HG02885 (cell line): ENCODE measurements around the gene ADARB2.

Source experiments
- ATAC-seq: cut with Tn5 transposase; IDR thresholded peaks from one replicate; pipeline ENCODE4 v1.9.1; 2021; ENCODE audit warnings: mild to moderate bottlenecking; ENCODE audit not compliant: unreplicated experiment, poor library complexity

ADARB2 gene

GRCh38 chr10:1576467-1577372 lies 160.6 kb downstream of the ADARB2 start:
- ATAC-seq, result no peak

GRCh38 chr10:1575481-1576244 lies 161.7 kb downstream of the ADARB2 start:
- no peak for ATAC-seq

GRCh38 chr10:1574719-1575118 lies 162.6 kb downstream of the ADARB2 start:
- ATAC-seq, result no peak

- no peak for ATAC-seq
These were observed 163.3 kb downstream of the ADARB2 start for GRCh38 chr10:1573981-1574380.

GRCh38 chr10:1573334-1573969 lies 163.9 kb downstream of the ADARB2 start:
- no peak for ATAC-seq

- no peak for ATAC-seq
These were observed 164.6 kb downstream of the ADARB2 start for GRCh38 chr10:1572519-1573333.

- no peak for ATAC-seq
These were observed 165.6 kb downstream of the ADARB2 start for GRCh38 chr10:1571587-1572237.

GRCh38 chr10:1570416-1571051 lies 166.8 kb downstream of the ADARB2 start:
- ATAC-seq, result no peak

GRCh38 chr10:1569208-1569607 lies 168.1 kb downstream of the ADARB2 start:
- ATAC-seq, result no peak

GRCh38 chr10:1567742-1568495 lies 169.4 kb downstream of the ADARB2 start:
- no peak for ATAC-seq

- ATAC-seq, result no peak
These were observed 170.2 kb downstream of the ADARB2 start for GRCh38 chr10:1567152-1567551.

GRCh38 chr10:1564791-1565190 lies 172.5 kb downstream of the ADARB2 start:
- no peak for ATAC-seq

GRCh38 chr10:1563028-1563427 lies 174.3 kb downstream of the ADARB2 start:
- ATAC-seq, result no peak

- ATAC-seq, result no peak
These were observed 175.5 kb downstream of the ADARB2 start for GRCh38 chr10:1561731-1562337.

- no peak for ATAC-seq
These were observed 176.7 kb downstream of the ADARB2 start for GRCh38 chr10:1560535-1561192.

- no peak for ATAC-seq
These were observed 177.6 kb downstream of the ADARB2 start for GRCh38 chr10:1559761-1560160.

- no peak for ATAC-seq
These were observed 178.0 kb downstream of the ADARB2 start for GRCh38 chr10:1559311-1559710.

GRCh38 chr10:1558906-1559305 lies 178.4 kb downstream of the ADARB2 start:
- no peak for ATAC-seq
